PC-3 (cell line): Measurements from ENCODE around the gene AKAP9. TPM values are rescaled to one million over a fixed set of nuclear protein-coding genes. Genes with fewer than 3 reads are reported as not detected.

Experiments
- ATAC-seq: fragments of 200-7000 bp; cut with Tn5 transposase; 2 replicates; pipeline ENCODE4 v1.9.1; 2020; ENCODE audit warnings: mild to moderate bottlenecking, moderate library complexity
- BruUV-seq: library from RNA; stranded (reverse); fragments of 400-500 nt; replicated peaks from 2 replicates; lab custom pipeline; 2021; lab: Mats Ljungman, UMichigan
- CTCF ChIA-PET: fragments of 300-600 bp; sonication (Branson Sonifier 250); formaldehyde crosslinking; loops from one replicate; lab custom pipeline; 2022; ENCODE audit warnings: antibody characterized with exemption; lab: Charles Lee
- POLR2A ChIA-PET: fragments of 300-600 bp; sonication (Branson Sonifier 250); formaldehyde crosslinking; loops from one replicate; lab custom pipeline; 2022; ENCODE audit warnings: antibody characterized with exemption; ENCODE audit not compliant: unreplicated experiment; lab: Charles Lee
- DNase-seq: peaks from one replicate; pipeline ENCODE4 v3.0.0-alpha.2; 2015
- H2AFZ ChIP-seq: fragments of 300-600 bp; sonication (generic); 2 replicates; pipeline ENCODE4 v1.6.0; 2016; ENCODE audit warnings: antibody characterized with exemption, low read length
- H3F3A ChIP-seq: fragments of 300-600 bp; sonication (generic); one replicate; pipeline ENCODE4 v1.6.0; 2017; ENCODE audit warnings: antibody characterized with exemption, low read length, control low read depth, mild to moderate bottlenecking; ENCODE audit not compliant: unreplicated experiment
- H3K27ac ChIP-seq: fragments of 300-600 bp; sonication (generic); 2 replicates; pipeline ENCODE4 v1.5.1; 2016; ENCODE audit warnings: mild to moderate bottlenecking, low read length
- H3K27me3 ChIP-seq: fragments of 300-600 bp; sonication (generic); 2 replicates; pipeline ENCODE4 v1.6.1; 2016; ENCODE audit warnings: low read length, mixed read lengths
- H3K36me3 ChIP-seq: fragments of 300-600 bp; sonication (generic); 2 replicates; pipeline ENCODE4 v1.6.1; 2016; ENCODE audit warnings: low read depth, mixed run types, low read length, mixed read lengths
- H3K4me1 ChIP-seq: fragments of 300-600 bp; sonication (generic); 2 replicates; pipeline ENCODE4 v1.5.1; 2016; ENCODE audit warnings: low read length; ENCODE audit not compliant: insufficient read depth
- H3K4me2 ChIP-seq: fragments of 300-600 bp; sonication (generic); 2 replicates; pipeline ENCODE4 v1.6.0; 2016; ENCODE audit warnings: low read length
- H3K4me3 ChIP-seq: fragments of 300-600 bp; sonication (generic); 2 replicates; pipeline ENCODE4 v1.5.1; 2016; ENCODE audit warnings: mild to moderate bottlenecking, low read length, mixed read lengths
- H3K79me2 ChIP-seq: fragments of 300-600 bp; sonication (generic); 2 replicates; pipeline ENCODE4 v1.6.1; 2017; ENCODE audit warnings: low read length, mixed read lengths
- H3K9ac ChIP-seq: fragments of 300-600 bp; sonication (generic); 2 replicates; pipeline ENCODE4 v1.6.0; 2016; ENCODE audit warnings: mild to moderate bottlenecking, low read length
- H3K9me2 ChIP-seq: fragments of 300-600 bp; sonication (generic); replicated peaks from 2 replicates; pipeline ENCODE4 v1.6.1; 2016; ENCODE audit warnings: mixed run types, low read length, mixed read lengths
- H3K9me3 ChIP-seq: fragments of 300-600 bp; sonication (generic); 2 replicates; pipeline ENCODE4 v1.6.1; 2016; ENCODE audit warnings: low read length, mixed read lengths
- H4K20me1 ChIP-seq: fragments of 300-600 bp; sonication (generic); 2 replicates; pipeline ENCODE4 v1.6.1; 2016; ENCODE audit warnings: low read length, mixed read lengths
- EZH2 ChIP-seq: fragments of 300-600 bp; sonication (generic); IDR thresholded peaks from one replicate; pipeline ENCODE4 v1.6.1; 2017; ENCODE audit warnings: antibody characterized with exemption, mild to moderate bottlenecking, low read length; ENCODE audit not compliant: unreplicated experiment
- EZH2phosphoT487 ChIP-seq: fragments of 300-600 bp; sonication (generic); IDR thresholded peaks from 2 replicates; pipeline ENCODE4 v1.6.1; 2018; ENCODE audit warnings: mild to moderate bottlenecking, antibody characterized with exemption, low read length, borderline replicate concordance
- intact Hi-C: fragments of 100-400 bp; cut with micrococcal nuclease; formaldehyde crosslinking; loops from 2 replicates; pipeline ENCODE4 v1.9.0; 2023
- total RNA-seq: library from RNA; depleted of rRNA; stranded (reverse); fragments of >200 nt; gene quantifications from 2 replicates; pipeline ENCODE4 v1.2.3, GENCODE V29; 2014
- TF ChIP-seq, protein P1 (sequence below): fragments of 300-600 bp; sonication (generic); conservative IDR thresholded peaks from 2 replicates; pipeline ENCODE4 v1.5.1; 2017; ENCODE audit warnings: antibody characterized with exemption, low read depth, mild to moderate bottlenecking, low read length

AKAP9 gene
- total RNA-seq, 1 experiment from 2014 or later, result 24.9 TPM

DNA sequence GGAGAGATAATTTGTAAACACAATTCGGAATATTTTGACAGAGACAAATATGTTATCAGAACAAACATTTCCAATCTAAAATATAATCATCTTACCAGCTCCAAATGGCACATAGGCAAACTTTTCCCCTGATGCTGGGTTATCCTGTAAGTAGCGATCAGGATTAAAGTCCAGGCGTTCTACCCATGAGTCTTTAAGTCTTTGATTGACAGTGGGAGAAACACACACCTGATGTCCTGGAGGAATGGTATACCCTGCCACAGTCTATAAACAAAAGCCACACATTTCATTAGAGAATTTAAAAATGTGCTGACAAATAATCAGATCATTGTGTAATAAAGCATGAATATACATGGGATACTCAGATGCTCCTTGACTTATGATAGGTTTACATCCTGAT is 176.3 kb downstream of the AKAP9 start:
- ChIA-PET CTCF (no interaction called here), POLR2A (no interaction called here)
- BruUV-seq, result no TSS peak
- Histone ChIP-seq H3K9ac (no peak overlapping the region), H3K4me2 (no peak overlapping the region), H3K27me3 (no peaks in the 10 kb centered on the region), H3F3A (no peaks in the 10 kb centered on the region), H4K20me1 (0 out of 2 replicates have a peak, but pooled peaks cover 4% of the 10 kb centered on the region), H3K4me3 (no peak overlapping the region), H3K79me2 (peaks cover 25% of the 10 kb centered on the region; the same call in 1 of the 2 replicates), H3K36me3 (peaks cover 41% of the 10 kb centered on the region), H2AFZ (no peak overlapping the region), H3K9me2 (no peaks in the 10 kb centered on the region), H3K27ac (no peak overlapping the region), H3K9me3 (no peaks in the 10 kb centered on the region), H3K4me1 (no peaks in the 10 kb centered on the region)
- intact Hi-C loops, result no loop called here
- ATAC-seq (no peak), DNase-seq (no peak)
- TF ChIP-seq EZH2phosphoT487 (no peak), EZH2 (no peak)
- TF ChIP-seq, protein P1, sequence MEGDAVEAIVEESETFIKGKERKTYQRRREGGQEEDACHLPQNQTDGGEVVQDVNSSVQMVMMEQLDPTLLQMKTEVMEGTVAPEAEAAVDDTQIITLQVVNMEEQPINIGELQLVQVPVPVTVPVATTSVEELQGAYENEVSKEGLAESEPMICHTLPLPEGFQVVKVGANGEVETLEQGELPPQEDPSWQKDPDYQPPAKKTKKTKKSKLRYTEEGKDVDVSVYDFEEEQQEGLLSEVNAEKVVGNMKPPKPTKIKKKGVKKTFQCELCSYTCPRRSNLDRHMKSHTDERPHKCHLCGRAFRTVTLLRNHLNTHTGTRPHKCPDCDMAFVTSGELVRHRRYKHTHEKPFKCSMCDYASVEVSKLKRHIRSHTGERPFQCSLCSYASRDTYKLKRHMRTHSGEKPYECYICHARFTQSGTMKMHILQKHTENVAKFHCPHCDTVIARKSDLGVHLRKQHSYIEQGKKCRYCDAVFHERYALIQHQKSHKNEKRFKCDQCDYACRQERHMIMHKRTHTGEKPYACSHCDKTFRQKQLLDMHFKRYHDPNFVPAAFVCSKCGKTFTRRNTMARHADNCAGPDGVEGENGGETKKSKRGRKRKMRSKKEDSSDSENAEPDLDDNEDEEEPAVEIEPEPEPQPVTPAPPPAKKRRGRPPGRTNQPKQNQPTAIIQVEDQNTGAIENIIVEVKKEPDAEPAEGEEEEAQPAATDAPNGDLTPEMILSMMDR, result no peak

DNA sequence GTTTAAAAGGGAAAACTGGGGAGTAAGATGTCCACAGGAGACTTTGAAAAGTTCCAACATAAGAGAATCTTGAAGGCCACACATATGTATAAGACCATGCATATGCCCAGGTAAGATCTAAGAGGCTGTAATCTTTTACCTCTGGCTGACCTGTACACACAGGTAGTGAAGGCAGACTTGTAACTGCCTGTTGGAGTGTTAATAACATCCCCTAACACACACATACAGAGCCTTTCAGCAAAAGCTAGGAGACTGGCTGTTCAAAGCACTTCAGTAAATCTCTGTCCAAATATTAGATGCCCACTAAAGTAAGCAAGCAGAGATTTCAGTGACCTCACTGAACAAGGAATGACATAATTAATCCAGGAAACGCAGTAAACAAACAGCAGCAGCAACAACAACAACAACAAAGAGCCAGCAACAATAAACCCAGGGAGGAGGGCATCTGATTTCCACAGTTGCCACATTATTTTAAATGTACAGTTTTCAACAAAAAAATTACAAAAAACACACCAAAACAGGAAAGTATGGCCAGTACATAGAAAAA is 178.6 kb downstream of the AKAP9 start:
- H3K9me2 ChIP-seq, result no peaks in the 10 kb centered on the region
- H3K36me3 ChIP-seq, result peaks cover 46% of the 10 kb centered on the region
- POLR2A ChIA-PET, result no interaction called here
- H3K4me2 ChIP-seq, result no peak overlapping the region
- no peak overlapping the region for H3K9ac ChIP-seq
- intact Hi-C loops, result no loop called here
- H3K27me3 ChIP-seq, result no peaks in the 10 kb centered on the region
- no peaks in the 10 kb centered on the region for H3F3A ChIP-seq
- no peak overlapping the region for H3K4me3 ChIP-seq
- no peak for ATAC-seq
- CTCF ChIA-PET, result no interaction called here
- 0 out of 2 replicates have a peak, but pooled peaks cover 4% of the 10 kb centered on the region for H4K20me1 ChIP-seq
- TF ChIP-seq EZH2 (no peak), EZH2phosphoT487 (no peak)
- TF ChIP-seq, protein P1, result no peak
- H3K9me3 ChIP-seq, result no peaks in the 10 kb centered on the region
- H3K4me1 ChIP-seq, result no peaks in the 10 kb centered on the region
- no peak overlapping the region for H3K27ac ChIP-seq
- peaks cover 25% of the 10 kb centered on the region; the same call in 1 of the 2 replicates for H3K79me2 ChIP-seq
- no peak overlapping the region for H2AFZ ChIP-seq
- no TSS peak for BruUV-seq
- DNase-seq, result no peak

DNA sequence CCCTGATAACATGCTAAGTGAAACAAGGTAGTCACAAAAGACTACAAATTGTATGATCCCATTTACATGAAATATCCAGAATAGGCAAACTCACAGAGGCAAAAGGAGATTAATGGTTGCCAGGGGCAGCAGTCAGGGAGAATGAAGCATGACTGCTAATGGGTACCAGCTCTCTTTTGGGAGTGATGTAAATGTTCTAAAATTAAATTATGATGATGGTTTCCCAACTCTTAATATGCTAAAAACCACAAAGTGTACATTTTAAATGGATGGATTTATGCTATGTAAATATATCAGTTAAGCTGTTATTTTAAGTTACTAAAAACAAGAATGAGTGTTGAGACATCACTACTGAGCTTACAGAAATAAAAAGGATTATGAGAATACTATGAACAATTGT is 181.0 kb downstream of the AKAP9 start:
- no peak overlapping the region for H3K4me3 ChIP-seq
- no peaks in the 10 kb centered on the region for H3K9me2 ChIP-seq
- 0 out of 2 replicates have a peak, but pooled peaks cover 4% of the 10 kb centered on the region for H4K20me1 ChIP-seq
- H3F3A ChIP-seq, result no peaks in the 10 kb centered on the region
- H3K9ac ChIP-seq, result no peak overlapping the region
- DNase-seq, result no peak
- no TSS peak for BruUV-seq
- ChIA-PET CTCF (no interaction called here), POLR2A (no interaction called here)
- H3K4me1 ChIP-seq, result no peaks in the 10 kb centered on the region
- no peak overlapping the region for H2AFZ ChIP-seq
- H3K79me2 ChIP-seq, result peaks cover 25% of the 10 kb centered on the region; the same call in 1 of the 2 replicates
- no peak for TF ChIP-seq EZH2
- TF ChIP-seq EZH2phosphoT487, result no peak
- TF ChIP-seq, protein P1, result no peak
- no peaks in the 10 kb centered on the region for H3K9me3 ChIP-seq
- peaks cover 37% of the 10 kb centered on the region for H3K36me3 ChIP-seq
- intact Hi-C loops, result no loop called here
- H3K27ac ChIP-seq, result no peak overlapping the region
- H3K4me2 ChIP-seq, result no peak overlapping the region
- no peak for ATAC-seq
- H3K27me3 ChIP-seq, result no peaks in the 10 kb centered on the region
